SJCRH30 (cell line): ENCODE measurements around the gene IDH3B. TPM values are rescaled to one million over a fixed set of nuclear protein-coding genes. Genes with fewer than 3 reads are reported as not detected.

Experiments
- DNase-seq, 2 experiments: peaks; one replicate each; pipeline ENCODE4 v3.0.0-alpha.2; 2015 to 2020
- H3K27ac ChIP-seq: fragments of 250-450 bp; sonication (Bioruptor Pico); 2 replicates; pipeline ENCODE4 v1.5.1; 2020; ENCODE audit warnings: mild to moderate bottlenecking, moderate library complexity
- H3K27me3 ChIP-seq: fragments of 250-450 bp; sonication (Bioruptor Pico); 2 replicates; pipeline ENCODE4 v1.5.1; 2020; ENCODE audit warnings: mild to moderate bottlenecking, moderate library complexity
- H3K36me3 ChIP-seq: fragments of 250-450 bp; sonication (Bioruptor Pico); 2 replicates; pipeline ENCODE4 v1.5.1; 2020; ENCODE audit warnings: mild to moderate bottlenecking, moderate library complexity
- H3K4me1 ChIP-seq: fragments of 250-450 bp; sonication (Bioruptor Pico); 2 replicates; pipeline ENCODE4 v1.5.1; 2020; ENCODE audit warnings: mild to moderate bottlenecking, moderate library complexity
- H3K4me3 ChIP-seq: fragments of 250-450 bp; sonication (Bioruptor Pico); 2 replicates; pipeline ENCODE4 v1.5.1; 2020; ENCODE audit warnings: mild to moderate bottlenecking, moderate library complexity
- H3K9me3 ChIP-seq: fragments of 250-450 bp; sonication (Bioruptor Pico); replicated peaks from 2 replicates; pipeline ENCODE4 v1.5.1; 2020; ENCODE audit warnings: mild to moderate bottlenecking, moderate library complexity
- total RNA-seq: library from RNA; depleted of rRNA; stranded (reverse); fragments of >200 nt; shearing (Covaris generic); gene quantifications from 2 replicates; pipeline ENCODE4 v1.2.3, GENCODE V29; 2014; rRNA removed

The IDH3B gene
- 119 and 126 TPM in 2 replicates for total RNA-seq

GRCh38 chr20:2663887-2664719, at the start of gene IDH3B:
Gene IDH3B, minus strand, starts transcription at chr20:2664216. Its CDS starts 28 bp downstream, at chr20:2664188.
- Histone ChIP-seq H3K27me3 (no peaks in the 10 kb centered on the region), H3K4me1 (peaks cover 4% of the 10 kb centered on the region; the same call in 1 of the 2 replicates), H3K4me3 (peak within 1 kb of the TSS; percentile 74)

GRCh38 chr20:2713285-2713684, 49.3 kb upstream of the IDH3B start:
- H3K27me3 ChIP-seq = no peaks in the 10 kb centered on the region
- H3K4me3 ChIP-seq = no peak overlapping the region
- H3K9me3 ChIP-seq = peaks cover 5% of the 10 kb centered on the region; the same call in 1 of the 2 replicates
- H3K36me3 ChIP-seq = no peaks in the 10 kb centered on the region
- no peak for DNase-seq
- H3K27ac ChIP-seq = no peak overlapping the region
- H3K4me1 ChIP-seq = no peaks in the 10 kb centered on the region

More at GRCh38 chr20:2663887-2664719, at the start of gene IDH3B:
- Histone ChIP-seq H3K9me3 (no peaks in the 10 kb centered on the region), H3K36me3 (peaks cover 10% of the 10 kb centered on the region; the same call in 1 of the 2 replicates), H3K27ac (peak within 1 kb of the TSS; percentile 81)
- peak; percentile 90 to 93 for DNase-seq

DNA sequence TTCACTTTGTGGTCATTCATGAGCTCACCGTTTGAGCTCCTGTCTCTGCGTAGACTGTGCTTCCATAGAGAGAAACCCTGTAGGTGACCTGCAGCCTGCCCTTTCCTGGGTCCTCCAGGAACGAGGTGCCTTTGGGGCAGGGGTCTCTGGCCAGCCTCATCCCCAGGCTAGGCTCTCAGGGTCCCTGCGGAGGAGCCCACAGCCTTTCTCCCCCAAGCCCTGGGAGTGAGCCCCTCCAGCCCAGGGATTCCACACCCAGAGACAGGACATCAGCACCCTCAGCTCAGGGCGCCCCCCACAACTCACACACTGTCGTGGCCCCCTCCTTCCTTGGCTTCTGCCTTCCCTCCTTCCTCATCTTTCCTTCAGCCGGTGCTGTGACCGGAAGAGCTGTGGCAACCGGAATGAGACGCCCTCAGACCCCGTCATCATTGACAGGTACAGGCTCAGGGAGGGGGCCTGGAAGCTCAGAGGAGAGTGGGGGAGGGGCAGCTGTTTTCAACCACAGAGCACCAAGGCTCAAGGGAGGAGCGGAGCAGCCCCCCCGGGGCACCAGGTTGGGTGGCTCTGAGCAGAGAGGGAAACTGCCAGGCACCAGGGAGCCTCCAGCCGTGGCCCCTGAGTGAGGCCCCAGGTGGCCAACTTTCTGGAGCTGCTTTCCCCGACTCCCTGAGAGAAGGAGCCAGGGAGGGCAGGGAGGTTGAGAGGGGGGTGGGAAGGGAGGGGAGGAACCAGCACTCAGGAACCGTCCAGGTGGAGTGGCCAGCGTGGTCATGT, 45.4 kb upstream of the IDH3B start:
- no peak for DNase-seq
- no peaks in the 10 kb centered on the region for H3K36me3 ChIP-seq
- H3K4me1 ChIP-seq = no peaks in the 10 kb centered on the region
- H3K27me3 ChIP-seq = no peaks in the 10 kb centered on the region
- no peaks in the 10 kb centered on the region for H3K9me3 ChIP-seq
- no peak overlapping the region for H3K4me3 ChIP-seq
- H3K27ac ChIP-seq = no peak overlapping the region

DNA sequence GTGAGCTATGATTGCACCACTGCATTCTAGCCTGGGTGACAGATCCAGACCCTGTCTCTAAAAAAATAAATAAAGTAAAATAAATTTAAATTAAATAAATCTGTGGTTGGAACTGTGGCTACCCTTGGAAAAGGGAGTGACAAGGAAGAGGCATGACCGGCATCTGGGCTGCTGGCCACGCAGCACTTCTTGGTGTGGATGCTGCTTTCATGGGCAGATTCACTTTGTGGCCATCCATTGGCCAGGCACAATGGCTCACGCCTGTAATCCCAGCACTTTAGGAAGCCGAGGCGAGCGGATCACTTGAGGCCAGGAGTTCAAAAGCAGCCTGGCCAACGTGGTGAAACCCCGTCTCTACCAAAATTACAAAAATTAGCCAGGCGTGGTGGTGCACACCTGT, 44.6 kb upstream of the IDH3B start:
- Histone ChIP-seq H3K4me1 (no peaks in the 10 kb centered on the region), H3K27me3 (no peaks in the 10 kb centered on the region), H3K27ac (no peak overlapping the region), H3K4me3 (no peak overlapping the region), H3K36me3 (no peaks in the 10 kb centered on the region), H3K9me3 (no peaks in the 10 kb centered on the region)
- DNase-seq = no peak

- peak in 1 of 2 experiments; percentile 28 for DNase-seq
These were observed 44.0 kb upstream of the IDH3B start for GRCh38 chr20:2708073-2708415.

DNA sequence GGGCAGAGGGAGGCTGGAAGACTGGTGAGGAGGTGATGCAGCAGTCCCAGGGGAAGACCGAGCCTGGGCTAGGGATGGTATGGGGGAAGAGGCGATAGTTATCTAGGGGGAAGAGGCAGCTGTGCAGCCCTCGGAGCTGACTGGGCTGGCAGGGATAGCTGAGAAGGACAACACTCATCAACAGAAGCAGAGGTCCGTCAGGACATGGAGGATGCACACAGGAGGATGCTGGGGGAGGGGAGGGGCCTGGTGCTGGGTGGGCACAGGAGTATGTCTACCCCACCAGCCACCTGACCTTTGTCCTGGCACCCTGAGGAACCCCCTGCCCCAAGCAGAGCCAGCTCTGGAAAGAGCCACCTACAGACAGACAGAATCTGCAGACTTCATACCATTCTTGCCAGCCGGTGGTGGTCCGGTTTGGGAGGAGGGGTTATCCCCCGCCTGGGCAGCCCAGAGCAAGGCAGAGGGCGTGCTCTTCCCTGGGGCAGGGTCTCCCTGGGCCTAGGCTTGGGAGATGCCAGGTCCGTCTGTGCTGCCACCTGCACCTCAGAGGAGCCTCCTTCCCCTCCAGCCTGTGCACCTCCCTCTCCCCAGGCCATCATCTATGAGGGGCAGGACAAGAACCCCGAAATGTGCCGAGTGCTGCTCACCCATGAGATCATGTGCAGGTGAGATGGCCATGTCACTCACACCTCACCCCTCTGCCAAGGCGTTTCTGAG, 43.5 kb upstream of the IDH3B start:
- no peaks in the 10 kb centered on the region for H3K27me3 ChIP-seq
- H3K4me1 ChIP-seq = no peaks in the 10 kb centered on the region

More at GRCh38 chr20:2708073-2708415, 44.0 kb upstream of the IDH3B start:
- Histone ChIP-seq H3K4me1 (no peaks in the 10 kb centered on the region), H3K9me3 (no peaks in the 10 kb centered on the region), H3K4me3 (no peak overlapping the region), H3K36me3 (no peaks in the 10 kb centered on the region), H3K27ac (no peak overlapping the region), H3K27me3 (no peaks in the 10 kb centered on the region)

DNA sequence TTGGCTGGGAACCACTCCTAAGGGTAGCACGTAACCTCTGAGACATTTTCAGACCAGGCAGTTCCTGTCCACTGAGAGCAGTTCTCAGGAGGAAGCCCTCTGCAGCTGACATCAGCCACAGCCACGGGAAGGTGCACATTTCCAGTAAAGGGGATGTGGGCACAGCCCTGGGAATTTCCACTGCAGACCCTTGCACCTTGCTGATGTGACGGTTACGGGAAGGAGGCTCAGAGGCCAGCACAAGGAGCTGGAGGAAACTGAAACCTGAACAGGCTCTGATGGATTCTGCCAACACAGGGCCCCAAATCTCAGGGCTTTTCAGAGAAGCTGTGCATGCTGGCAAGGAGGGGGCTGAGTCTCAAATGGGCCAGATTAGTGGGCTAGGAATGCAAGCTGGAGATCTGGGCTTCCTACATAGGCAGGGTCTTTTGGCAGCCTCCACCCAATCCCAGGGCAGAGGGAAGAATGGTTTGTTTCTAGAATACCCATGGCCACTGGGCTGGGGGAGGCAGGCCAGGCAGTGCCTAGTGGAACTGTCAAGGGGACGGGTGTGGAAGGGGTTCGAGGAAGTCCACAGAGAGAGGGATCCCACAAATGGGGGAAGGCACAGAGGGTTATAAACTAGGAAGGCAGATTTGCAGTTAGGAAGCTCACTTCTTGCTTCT, 42.8 kb upstream of the IDH3B start:
- H3K4me1 ChIP-seq = no peaks in the 10 kb centered on the region
- no peak for DNase-seq

More for the DNA sequence above, 43.5 kb upstream of the IDH3B start:
- DNase-seq = no peak
- Histone ChIP-seq H3K9me3 (no peaks in the 10 kb centered on the region), H3K4me3 (no peak overlapping the region), H3K36me3 (no peaks in the 10 kb centered on the region), H3K27ac (no peak overlapping the region)

GRCh38 chr20:2705931-2706645, 42.1 kb upstream of the IDH3B start:
- Histone ChIP-seq H3K4me3 (no peak overlapping the region), H3K27me3 (no peaks in the 10 kb centered on the region), H3K27ac (no peak overlapping the region), H3K36me3 (no peaks in the 10 kb centered on the region), H3K9me3 (no peaks in the 10 kb centered on the region), H3K4me1 (no peaks in the 10 kb centered on the region)
- no peak for DNase-seq

More for the DNA sequence above, 42.8 kb upstream of the IDH3B start:
- Histone ChIP-seq H3K36me3 (no peaks in the 10 kb centered on the region), H3K4me3 (no peak overlapping the region), H3K9me3 (no peaks in the 10 kb centered on the region), H3K27ac (no peak overlapping the region), H3K27me3 (no peaks in the 10 kb centered on the region)

- H3K36me3 ChIP-seq = no peaks in the 10 kb centered on the region
- H3K27me3 ChIP-seq = no peaks in the 10 kb centered on the region
- DNase-seq = no peak
- H3K4me1 ChIP-seq = peaks cover 3% of the 10 kb centered on the region
- no peak overlapping the region for H3K27ac ChIP-seq
- H3K9me3 ChIP-seq = no peaks in the 10 kb centered on the region
- H3K4me3 ChIP-seq = no peak overlapping the region
These were observed 39.9 kb upstream of the IDH3B start for GRCh38 chr20:2703716-2704475.

DNA sequence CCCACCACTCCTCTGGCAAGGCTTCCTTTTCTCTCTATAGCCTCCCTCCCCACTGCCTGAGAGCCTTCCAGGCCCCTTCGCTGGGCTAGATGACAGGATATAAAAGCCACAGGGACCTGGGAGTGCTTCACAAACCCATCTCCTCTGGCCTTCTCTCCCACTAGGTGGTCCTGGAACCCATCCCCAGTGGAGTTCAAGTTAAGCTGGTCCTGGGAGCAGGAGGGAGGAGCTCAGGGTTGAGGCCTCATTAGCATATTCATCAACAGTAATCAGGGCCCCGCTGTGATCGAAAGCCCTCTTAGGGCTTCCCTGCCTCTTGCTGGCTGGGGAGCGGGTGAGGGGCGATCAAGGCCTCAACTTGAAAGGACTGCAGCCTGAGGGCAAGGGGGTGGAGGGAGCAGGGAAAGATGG, 37.7 kb upstream of the IDH3B start:
- Histone ChIP-seq H3K4me1 (peaks cover 19% of the 10 kb centered on the region), H3K36me3 (no peaks in the 10 kb centered on the region), H3K9me3 (no peaks in the 10 kb centered on the region), H3K4me3 (no peak overlapping the region), H3K27ac (no peak overlapping the region), H3K27me3 (no peaks in the 10 kb centered on the region)
- no peak for DNase-seq

- Histone ChIP-seq H3K27ac (no peak overlapping the region), H3K4me3 (no peak overlapping the region), H3K27me3 (no peaks in the 10 kb centered on the region), H3K36me3 (no peaks in the 10 kb centered on the region), H3K9me3 (no peaks in the 10 kb centered on the region), H3K4me1 (peaks cover 19% of the 10 kb centered on the region)
- DNase-seq = no peak
These were observed 37.1 kb upstream of the IDH3B start for GRCh38 chr20:2700913-2701620.

DNA sequence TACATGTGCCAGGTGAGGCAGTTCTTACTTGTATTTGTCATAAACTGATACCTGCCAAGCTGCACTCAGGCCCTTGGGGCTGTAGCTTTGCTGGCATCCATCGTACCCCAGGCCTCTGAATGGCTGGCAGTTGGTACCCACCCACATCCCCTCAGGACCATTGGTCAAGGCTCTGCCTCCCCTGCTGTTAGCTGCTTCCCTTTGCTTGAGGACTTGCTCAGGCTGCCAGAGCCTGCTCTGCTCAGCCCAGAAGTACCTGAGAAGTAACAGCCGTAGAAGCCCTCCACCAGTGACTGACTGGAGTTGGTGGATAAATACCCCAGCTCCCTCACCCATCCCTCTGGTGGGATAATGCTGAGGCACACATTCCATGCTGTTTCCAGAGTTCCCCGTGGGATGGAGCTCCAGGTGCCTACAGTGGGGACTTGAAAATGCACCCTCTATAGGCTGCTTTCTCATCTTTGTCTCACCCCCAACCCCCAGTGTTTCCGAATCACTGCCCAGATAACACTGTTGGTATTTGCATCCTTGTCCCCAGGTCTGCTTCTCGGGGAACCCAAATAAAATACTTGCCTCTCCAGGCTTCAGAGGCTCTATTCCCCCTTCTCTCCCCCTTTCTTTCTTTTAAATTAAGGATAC, 35.9 kb upstream of the IDH3B start:
- Histone ChIP-seq H3K36me3 (no peaks in the 10 kb centered on the region), H3K27me3 (no peaks in the 10 kb centered on the region), H3K9me3 (no peaks in the 10 kb centered on the region), H3K27ac (no peak overlapping the region), H3K4me1 (peaks cover 19% of the 10 kb centered on the region), H3K4me3 (no peak overlapping the region)
- no peak for DNase-seq
